GM18951 (cell line): ENCODE measurements around the gene C3.
"Not testable (repeated sequence)": the region's sequence is repeated elsewhere in the genome, so short reads cannot be mapped to it uniquely, and the experiment has no call there.

Experiments
- POLR2A ChIP-seq: IDR thresholded peaks from 4 replicates; pipeline ENCODE4 v1.6.1; 2011; ENCODE audit warnings: mild to moderate bottlenecking; ENCODE audit not compliant: insufficient read length, insufficient read depth; ENCODE audit errors: extremely low read depth
- in situ Hi-C: fragments of 300-500 bp; cut with MboI; formaldehyde crosslinking; loops from one replicate; pipeline ENCODE4 v1.12.0; 2022; ENCODE audit warnings: low sequenced_read_pairs, mixed read lengths, inconsistent platforms; ENCODE audit not compliant: unreplicated experiment

Gene C3

GRCh38 chr19:6720369-6721137 lies at the start of gene C3:
Gene C3, minus strand, starts transcription at chr19:6720650. Its CDS starts 61 bp downstream, at chr19:6720589.
- in situ Hi-C loops: no loop called here
- no peak for TF ChIP-seq POLR2A

- in situ Hi-C loops: no loop called here
Observed at GRCh38 chr19:6769006-6769619, 48.7 kb upstream of the C3 start.

DNA sequence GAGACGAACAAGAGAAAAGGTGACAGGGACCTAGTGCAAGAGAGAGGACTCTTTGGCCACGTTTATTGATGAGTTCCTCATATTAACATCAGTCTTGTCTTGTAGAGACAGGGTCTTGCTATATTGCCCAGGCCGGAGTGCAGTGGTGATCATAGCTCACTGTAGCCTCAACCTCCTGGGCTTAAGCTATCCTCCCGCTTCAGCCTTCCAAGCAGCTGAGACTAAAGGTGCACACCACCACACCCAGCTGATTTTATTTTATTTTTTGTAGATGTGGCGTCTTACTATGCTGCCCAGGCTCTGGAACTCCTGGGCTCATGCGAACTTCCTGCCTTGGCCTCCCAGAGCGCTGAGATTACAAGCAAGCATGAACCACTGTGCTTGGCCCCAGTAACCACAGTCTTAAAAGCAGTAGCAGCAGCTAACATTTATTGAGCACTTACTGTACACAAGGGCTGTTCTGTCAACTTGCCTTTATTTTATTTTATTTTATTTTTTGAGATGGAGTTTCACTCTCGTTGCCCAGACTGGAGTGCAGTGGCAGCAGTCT lies 47.9 kb upstream of the C3 start:
- peak; percentile 1 for TF ChIP-seq POLR2A
- in situ Hi-C loops: no loop called here

More at GRCh38 chr19:6769006-6769619, 48.7 kb upstream of the C3 start:
- no peak for TF ChIP-seq POLR2A

DNA sequence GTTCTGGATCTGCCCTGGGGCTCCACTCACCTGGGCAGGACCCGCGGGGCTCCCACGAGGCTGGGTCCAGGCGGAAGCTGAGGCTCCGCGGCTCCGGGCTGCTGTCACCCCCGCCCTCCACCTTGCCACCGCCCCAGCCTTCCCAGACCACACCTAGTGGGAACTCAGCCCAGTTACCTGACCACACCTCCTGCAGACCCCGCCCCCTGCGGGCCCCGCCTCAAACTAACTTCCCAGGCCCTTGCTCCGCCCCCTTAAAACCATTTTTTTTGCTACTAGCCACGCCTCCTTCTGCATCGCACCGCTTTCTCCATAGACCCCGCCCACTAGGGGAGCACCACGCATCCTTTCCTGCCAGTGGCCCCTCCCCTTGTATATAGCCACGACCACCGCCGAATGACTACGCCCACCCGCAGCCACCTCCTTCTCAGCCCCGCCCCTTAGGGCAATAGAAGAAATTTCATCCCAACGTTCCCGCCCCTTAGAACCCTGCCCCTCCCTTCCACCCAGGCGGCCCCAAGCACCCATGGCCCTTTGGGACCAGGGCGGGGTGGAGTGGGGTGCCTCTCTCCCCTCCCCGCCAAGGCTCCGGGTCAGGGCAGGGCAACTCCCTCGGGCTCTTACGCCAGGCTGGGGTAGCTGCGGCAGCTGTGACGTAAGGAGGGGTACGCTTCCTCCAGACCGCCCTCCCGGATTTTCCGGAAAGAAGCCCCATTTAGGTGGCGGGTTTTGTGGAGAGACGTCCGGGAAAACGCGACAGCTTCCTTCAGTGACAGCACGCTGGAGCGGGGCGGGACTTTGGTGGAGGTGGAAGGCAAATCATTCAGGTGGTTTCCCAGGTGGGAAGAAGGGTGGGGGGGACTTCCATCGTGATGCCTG lies 47.1 kb upstream of the C3 start, which contains the start of gene SH2D3A:
Gene SH2D3A, minus strand, starts transcription at position 79 of the 879 bp plus-strand sequence. CDS start 3,687 bp downstream, outside the sequence.
- peak; percentile 59 for TF ChIP-seq POLR2A
- in situ Hi-C loops: no loop called here

DNA sequence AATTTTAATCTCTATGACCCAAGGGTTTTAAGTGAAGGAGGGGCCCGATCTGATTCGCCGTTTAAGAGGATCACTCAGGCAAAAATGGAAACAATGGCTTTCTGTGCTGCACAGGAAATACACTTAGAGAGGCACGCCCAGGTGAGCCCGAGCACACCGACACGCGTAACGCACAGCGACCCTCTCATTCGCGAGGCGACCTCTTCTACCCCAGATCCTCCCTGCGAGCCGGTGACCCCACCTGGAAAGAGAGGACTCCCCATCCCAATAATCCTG lies 46.6 kb upstream of the C3 start:
- in situ Hi-C loops: no loop called here
- no peak for TF ChIP-seq POLR2A

GRCh38 chr19:6766357-6767080 lies 46.1 kb upstream of the C3 start:
- TF ChIP-seq POLR2A: no peak
- in situ Hi-C loops: no loop called here

- in situ Hi-C loops: no loop called here
- no peak for TF ChIP-seq POLR2A
Observed at GRCh38 chr19:6765738-6766356, 45.4 kb upstream of the C3 start.

- in situ Hi-C loops: not testable (repeated sequence)
Observed at GRCh38 chr19:6762253-6762797, 41.9 kb upstream of the C3 start.

DNA sequence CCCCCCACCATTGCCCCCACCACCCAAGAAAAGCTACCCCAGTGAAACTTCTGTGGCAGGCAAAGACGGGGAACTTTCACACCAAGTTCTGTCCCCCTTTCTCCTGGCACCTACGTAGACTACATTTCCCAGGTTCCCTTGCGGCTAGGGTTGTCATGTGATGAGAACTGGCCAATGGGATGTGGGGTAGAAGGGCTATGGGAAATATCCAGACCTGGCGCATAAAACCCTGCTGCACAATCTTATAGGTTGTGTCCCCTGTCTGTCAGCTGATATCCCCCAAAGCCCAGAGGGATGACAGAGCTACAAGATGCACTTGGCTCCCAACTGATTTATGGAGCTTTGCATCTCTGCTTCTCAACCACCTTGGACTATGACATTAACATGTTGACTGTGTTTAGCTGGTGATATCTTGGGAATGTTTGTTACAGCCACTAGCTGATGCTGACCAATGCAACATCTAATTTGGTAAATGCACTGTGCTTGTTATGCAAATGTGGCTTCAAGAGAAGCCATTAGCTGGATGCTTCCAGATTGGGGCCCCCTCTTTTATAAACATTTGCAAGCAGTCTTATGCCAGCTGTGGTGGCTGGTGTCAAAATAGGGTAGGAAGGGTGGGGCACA lies 40.7 kb upstream of the C3 start:
- TF ChIP-seq POLR2A: no peak
- in situ Hi-C loops: no loop called here

DNA sequence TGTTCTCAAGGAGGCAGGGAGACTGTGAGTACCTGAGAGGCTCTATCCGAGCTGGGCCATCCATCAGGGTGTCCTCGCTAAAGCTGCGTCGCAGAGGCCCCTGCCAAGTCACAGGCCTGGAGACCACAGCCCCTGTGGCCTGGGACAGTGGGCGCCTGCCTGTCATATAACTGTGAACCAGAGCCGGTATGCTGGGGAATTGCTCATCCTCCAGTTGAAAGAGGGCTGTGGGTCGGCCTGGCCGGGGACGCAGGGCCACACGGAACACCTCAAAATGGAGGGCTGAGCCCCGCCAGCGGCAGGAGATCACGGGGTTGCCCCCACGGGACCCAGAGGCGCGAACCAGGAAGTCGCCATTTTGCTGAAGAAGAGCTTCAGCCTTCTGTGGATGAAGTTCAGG lies 40.2 kb upstream of the C3 start:
- TF ChIP-seq POLR2A: no peak
- in situ Hi-C loops: no loop called here

- in situ Hi-C loops: loop anchor here (5.0 kb wide), 1 partner anchor 97 kb away; no protein-coding TSS in a partner anchor
- no peak for TF ChIP-seq POLR2A
Observed at GRCh38 chr19:6754653-6755463, 34.4 kb upstream of the C3 start.
